SK-N-MC (cell line): Measurements from ENCODE around the gene HACE1.
"Not testable (repeated sequence)": the region's sequence is repeated elsewhere in the genome, so short reads cannot be mapped to it uniquely, and the experiment has no call there.

ENCODE experiments used
- DNase-seq: peaks from one replicate; pipeline ENCODE4 v3.0.0-alpha.2; 2011; ENCODE audit warnings: low read depth, low spot score
- H3K27ac ChIP-seq: fragments of 200-600 bp; sonication (generic); 2 replicates; pipeline ENCODE4 v1.5.1; 2016; ENCODE audit warnings: mixed run types
- H3K36me3 ChIP-seq: fragments of 200-600 bp; sonication (generic); 2 replicates; pipeline ENCODE4 v1.6.1; 2017; ENCODE audit warnings: antibody characterized with exemption, low read length, mixed read lengths; ENCODE audit not compliant: insufficient read depth
- H3K4me3 ChIP-seq: fragments of 200-600 bp; sonication (generic); 2 replicates; pipeline ENCODE4 v1.5.1; 2016
- H3K9ac ChIP-seq: fragments of 200-600 bp; sonication (generic); 2 replicates; pipeline ENCODE4 v1.8.0; 2017; ENCODE audit warnings: mixed run types, mixed read lengths; ENCODE audit not compliant: insufficient read length
- H3K9me3 ChIP-seq: fragments of 200-600 bp; sonication (generic); 2 replicates; pipeline ENCODE4 v1.6.1; 2017; ENCODE audit warnings: low read depth, mild to moderate bottlenecking, antibody characterized with exemption, low read length, moderate library complexity, mixed read lengths
- EZH2 ChIP-seq: fragments of 200-600 bp; sonication (generic); IDR thresholded peaks from one replicate; pipeline ENCODE4 v1.6.1; 2017; ENCODE audit warnings: antibody characterized with exemption
- FOXP2 ChIP-seq: optimal IDR thresholded peaks from 2 replicates; pipeline ENCODE3; 2011; ENCODE audit warnings: mild to moderate bottlenecking, moderate library complexity; ENCODE audit not compliant: insufficient read depth; ENCODE audit errors: extremely low read length, control extremely low read depth
- POLR2AphosphoS5 ChIP-seq: IDR thresholded peaks from 2 replicates; pipeline ENCODE4 v1.6.1; 2012; ENCODE audit warnings: mild to moderate bottlenecking, low read depth, low read length, borderline replicate concordance

HACE1 gene

GRCh38 chr6:104809116-104809515 lies 50.6 kb downstream of the HACE1 start:
- Histone ChIP-seq H3K27ac (no peak overlapping the region), H3K9me3 (no peaks in the 10 kb centered on the region), H3K9ac (no peak overlapping the region), H3K4me3 (no peak overlapping the region), H3K36me3 (no peaks in the 10 kb centered on the region)
- TF ChIP-seq EZH2 (no peak), FOXP2 (no peak)
- no peak for DNase-seq

GRCh38 chr6:104805335-104805734 lies 54.4 kb downstream of the HACE1 start:
- not testable (repeated sequence) for H3K4me3 ChIP-seq, H3K27ac ChIP-seq, H3K9ac ChIP-seq, H3K9me3 ChIP-seq, H3K36me3 ChIP-seq, DNase-seq

- TF ChIP-seq EZH2 (no peak), POLR2AphosphoS5 (no peak), FOXP2 (no peak)
- Histone ChIP-seq H3K9me3 (no peaks in the 10 kb centered on the region), H3K36me3 (no peaks in the 10 kb centered on the region; the same call in 1 of the 2 replicates), H3K27ac (no peak overlapping the region), H3K9ac (no peak overlapping the region), H3K4me3 (no peak overlapping the region)
- no peak for DNase-seq
Measured at GRCh38 chr6:104799134-104799657, 60.5 kb downstream of the HACE1 start.

GRCh38 chr6:104796031-104796785 lies 63.5 kb downstream of the HACE1 start:
- no peak overlapping the region for H3K4me3 ChIP-seq
- H3K9ac ChIP-seq = no peak overlapping the region
- no peak for DNase-seq
- H3K27ac ChIP-seq = no peak overlapping the region
- H3K9me3 ChIP-seq = no peaks in the 10 kb centered on the region
- no peak for TF ChIP-seq POLR2AphosphoS5
- no peak for TF ChIP-seq FOXP2
- no peak for TF ChIP-seq EZH2
- no peaks in the 10 kb centered on the region; the same call in 1 of the 2 replicates for H3K36me3 ChIP-seq

- Histone ChIP-seq H3K27ac (no peak overlapping the region), H3K4me3 (no peak overlapping the region), H3K36me3 (no peaks in the 10 kb centered on the region; the same call in 1 of the 2 replicates), H3K9me3 (no peaks in the 10 kb centered on the region), H3K9ac (no peak overlapping the region)
- TF ChIP-seq FOXP2 = no peak
- TF ChIP-seq POLR2AphosphoS5 = no peak
- TF ChIP-seq EZH2 = no peak
- no peak for DNase-seq
Measured at GRCh38 chr6:104795363-104795762, 64.4 kb downstream of the HACE1 start.

GRCh38 chr6:104789770-104790190 lies 69.9 kb downstream of the HACE1 start:
- TF ChIP-seq FOXP2 = no peak
- no peak for TF ChIP-seq POLR2AphosphoS5
- TF ChIP-seq EZH2 = no peak
- no peak overlapping the region for H3K9ac ChIP-seq
- H3K36me3 ChIP-seq = no peaks in the 10 kb centered on the region
- 0 out of 2 replicates have a peak overlapping the region, but pooled peaks have one; percentile 1 for H3K4me3 ChIP-seq
- H3K9me3 ChIP-seq = no peaks in the 10 kb centered on the region
- H3K27ac ChIP-seq = no peak overlapping the region
- no peak for DNase-seq

GRCh38 chr6:104788400-104788799 lies 71.3 kb downstream of the HACE1 start:
- no peak overlapping the region for H3K4me3 ChIP-seq
- H3K9me3 ChIP-seq = no peaks in the 10 kb centered on the region
- DNase-seq = peak; percentile 37
- H3K36me3 ChIP-seq = no peaks in the 10 kb centered on the region
- peak overlapping the region; percentile 72 for H3K27ac ChIP-seq
- no peak overlapping the region for H3K9ac ChIP-seq
- TF ChIP-seq EZH2 (no peak), FOXP2 (no peak), POLR2AphosphoS5 (no peak)

- DNase-seq = no peak
- Histone ChIP-seq H3K36me3 (no peaks in the 10 kb centered on the region), H3K9me3 (no peaks in the 10 kb centered on the region), H3K27ac (no peak overlapping the region), H3K4me3 (no peak overlapping the region), H3K9ac (no peak overlapping the region)
- TF ChIP-seq FOXP2 (no peak), EZH2 (no peak), POLR2AphosphoS5 (no peak)
Measured at GRCh38 chr6:104787305-104787704, 72.4 kb downstream of the HACE1 start.

GRCh38 chr6:104784884-104785283 lies 74.8 kb downstream of the HACE1 start:
- Histone ChIP-seq H3K27ac (peak overlapping the region; percentile 45; the same call in 1 of the 2 replicates), H3K9ac (no peak overlapping the region), H3K9me3 (no peaks in the 10 kb centered on the region), H3K36me3 (0 out of 2 replicates have a peak, but pooled peaks cover 3% of the 10 kb centered on the region), H3K4me3 (no peak overlapping the region)
- DNase-seq = no peak
- TF ChIP-seq FOXP2 = no peak
- no peak for TF ChIP-seq EZH2
- TF ChIP-seq POLR2AphosphoS5 = no peak
